ENCODE measurements around the gene CRTAC1.
"Not testable (repeated sequence)": the region's sequence is repeated elsewhere in the genome, so short reads cannot be mapped to it uniquely, and the experiment has no call there.

Gene CRTAC1

DNA sequence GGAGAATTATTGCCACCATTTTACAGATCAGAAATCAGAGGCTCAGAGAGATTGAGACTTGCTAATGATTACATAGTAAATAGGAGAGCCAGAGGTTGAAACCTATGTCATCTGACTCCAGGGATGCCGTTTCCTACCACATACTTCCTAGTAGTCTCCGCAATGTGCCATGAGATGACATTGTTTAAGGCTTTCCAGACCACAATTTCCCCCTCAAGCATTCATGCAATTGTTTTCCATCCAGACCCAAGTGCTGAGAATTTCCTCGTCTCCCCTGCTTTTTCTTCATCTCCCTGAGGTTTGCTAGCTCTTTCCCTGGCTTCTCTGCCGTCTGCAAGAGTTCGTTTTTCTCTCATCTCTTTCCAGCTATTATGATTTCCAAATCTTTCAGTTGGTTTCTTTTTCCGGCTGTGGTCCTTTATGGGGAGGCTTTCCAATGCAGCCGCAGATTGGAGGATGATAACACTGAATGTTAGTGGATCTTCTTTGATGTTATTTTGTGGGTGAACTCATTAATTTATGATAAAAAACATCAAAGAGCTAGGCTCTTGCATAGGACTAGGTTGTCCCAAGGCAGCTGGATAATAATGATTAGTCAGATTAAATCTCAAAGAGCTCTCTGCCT is 187.7 kb downstream of the CRTAC1 start:
- DNase-seq (ENCODE audit: low spot score) = no peak

- DNase-seq (ENCODE audit: low spot score) = not testable (repeated sequence)
Measured at GRCh38 chr10:97842114-97842513, 188.3 kb downstream of the CRTAC1 start.

DNA sequence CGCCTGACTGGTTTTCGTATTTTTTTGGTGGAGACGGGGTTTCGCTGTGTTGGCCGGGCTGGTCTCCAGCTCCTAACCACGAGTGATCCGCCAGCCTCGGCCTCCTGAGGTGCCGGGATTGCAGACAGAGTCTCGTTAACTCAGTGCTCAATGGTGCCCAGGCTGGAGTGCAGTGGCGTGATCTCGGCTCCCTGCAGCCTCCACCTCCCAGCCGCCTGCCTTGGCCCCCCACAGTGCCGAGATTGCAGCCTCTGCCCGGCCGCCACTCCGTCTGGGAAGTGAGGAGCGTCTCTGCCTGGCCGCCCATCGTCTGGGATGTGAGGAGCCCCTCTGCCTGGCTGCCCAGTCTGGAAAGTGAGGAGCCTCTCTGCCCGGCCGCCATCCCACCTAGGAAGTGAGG is 189.3 kb downstream of the CRTAC1 start:
- not testable (repeated sequence) for DNase-seq (ENCODE audit: low spot score)

DNA sequence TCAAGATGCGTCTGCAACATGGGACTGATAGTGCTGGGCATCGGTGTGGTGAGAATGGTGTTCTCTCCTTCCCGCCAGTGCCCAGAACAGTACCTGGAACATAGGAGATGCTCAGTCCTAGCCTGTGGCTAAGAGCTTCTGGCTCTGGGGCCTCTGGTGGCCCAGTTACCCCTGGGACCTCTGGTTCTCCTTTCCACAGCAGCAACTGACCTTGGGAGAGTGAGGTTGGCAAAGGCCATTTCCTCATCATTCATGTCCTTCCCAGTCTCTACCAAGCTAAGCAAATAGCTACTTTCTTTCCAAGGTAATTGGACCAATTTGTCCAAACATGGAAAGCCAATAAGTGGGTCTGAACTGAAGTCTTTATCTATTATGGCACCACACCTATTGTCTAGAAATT is 192.3 kb downstream of the CRTAC1 start:
- DNase-seq (ENCODE audit: low spot score) = no peak

DNA sequence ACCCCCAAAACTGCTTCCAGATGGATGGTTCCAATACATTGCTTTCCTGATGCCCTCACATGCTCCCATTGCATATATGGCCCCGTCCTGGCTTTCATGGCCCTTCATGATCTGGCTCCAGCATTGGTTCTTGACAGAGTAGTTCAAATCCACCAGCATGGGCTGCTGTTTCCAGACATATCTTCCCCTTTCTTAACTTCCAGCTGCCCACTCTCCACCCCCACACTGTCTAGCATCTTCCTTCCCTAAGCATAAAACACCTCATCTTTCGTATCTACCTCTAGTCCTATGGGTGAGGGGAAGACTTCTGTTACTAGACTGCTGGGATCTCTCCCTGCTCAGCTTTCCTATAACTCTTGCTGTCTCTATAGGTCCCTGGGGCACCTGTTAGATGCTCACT is 194.0 kb downstream of the CRTAC1 start:
- DNase-seq (ENCODE audit: low spot score) = no peak

GRCh38 chr10:97831259-97831658 is 199.2 kb downstream of the CRTAC1 start:
- no peak for DNase-seq (ENCODE audit: low spot score)

DNA sequence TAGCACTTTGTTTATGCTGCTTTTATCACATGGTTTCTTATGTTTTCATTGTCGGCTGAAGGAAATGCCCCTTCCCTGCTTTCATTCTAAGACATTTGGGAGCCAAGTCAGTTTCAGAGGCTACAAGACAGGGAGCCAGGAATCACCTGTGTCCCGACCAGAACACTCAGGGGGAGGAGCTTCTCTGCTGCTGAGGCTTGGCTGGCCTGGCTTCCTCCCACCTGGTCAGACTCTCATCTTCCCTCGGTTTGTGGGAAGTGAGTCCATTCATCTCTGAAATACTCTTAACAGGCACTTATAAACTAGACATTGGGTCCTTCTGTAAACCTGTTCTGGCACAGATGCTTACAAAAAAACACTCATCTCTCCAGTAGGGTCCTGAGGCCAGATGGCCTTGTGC is 200.4 kb downstream of the CRTAC1 start:
- DNase-seq (ENCODE audit: low spot score) = no peak

DNA sequence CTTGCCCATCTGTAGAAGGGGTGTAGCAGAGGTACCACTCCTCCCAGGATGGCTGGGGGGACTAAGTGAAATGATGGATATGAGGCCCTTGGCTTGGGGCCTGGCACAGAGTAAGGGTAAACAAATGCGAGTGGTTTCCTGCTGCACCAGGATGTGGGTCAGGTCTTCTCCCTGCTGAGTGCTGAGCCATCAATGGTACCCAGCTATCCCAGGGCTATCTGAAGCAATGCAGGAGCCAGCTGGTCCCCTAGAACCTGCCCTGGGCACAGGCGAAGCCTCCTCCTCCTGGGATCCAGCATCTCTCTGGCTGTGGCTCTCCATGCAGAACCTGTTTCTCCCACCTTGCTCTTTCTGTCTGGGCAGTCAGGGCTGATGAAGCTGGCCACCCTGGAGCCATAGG is 201.7 kb downstream of the CRTAC1 start:
- DNase-seq (ENCODE audit: low spot score) = no peak

DNA sequence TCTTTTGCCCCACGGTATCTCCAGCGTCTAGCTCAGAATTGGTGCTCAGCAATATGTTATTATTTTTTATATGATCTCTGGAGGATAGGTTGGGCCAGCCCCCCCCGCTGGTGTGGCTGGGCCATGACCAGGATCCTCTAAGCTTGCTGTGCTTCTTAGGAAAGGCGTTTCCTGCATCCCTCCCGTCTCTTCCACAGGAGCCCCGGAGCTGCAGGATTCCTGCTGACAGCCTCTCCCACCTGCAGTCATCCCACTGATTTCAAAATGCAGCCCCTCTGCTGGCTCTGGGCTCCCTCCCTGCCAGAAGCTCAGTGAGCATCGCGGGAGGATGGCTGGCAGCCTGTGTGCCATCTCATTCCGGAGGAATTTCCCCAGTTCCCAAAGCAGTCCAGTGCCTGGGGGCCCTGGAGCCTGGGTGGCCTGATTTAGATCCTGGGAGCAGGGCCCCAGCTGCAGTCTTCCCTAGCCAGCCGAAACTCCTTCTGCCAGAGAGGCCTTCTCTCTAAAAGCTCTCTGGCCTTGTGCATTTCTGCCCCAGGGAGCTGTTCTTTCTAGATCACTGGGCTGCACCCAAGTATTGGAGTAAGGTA is 202.6 kb downstream of the CRTAC1 start:
- DNase-seq (ENCODE audit: low spot score) = no peak

DNA sequence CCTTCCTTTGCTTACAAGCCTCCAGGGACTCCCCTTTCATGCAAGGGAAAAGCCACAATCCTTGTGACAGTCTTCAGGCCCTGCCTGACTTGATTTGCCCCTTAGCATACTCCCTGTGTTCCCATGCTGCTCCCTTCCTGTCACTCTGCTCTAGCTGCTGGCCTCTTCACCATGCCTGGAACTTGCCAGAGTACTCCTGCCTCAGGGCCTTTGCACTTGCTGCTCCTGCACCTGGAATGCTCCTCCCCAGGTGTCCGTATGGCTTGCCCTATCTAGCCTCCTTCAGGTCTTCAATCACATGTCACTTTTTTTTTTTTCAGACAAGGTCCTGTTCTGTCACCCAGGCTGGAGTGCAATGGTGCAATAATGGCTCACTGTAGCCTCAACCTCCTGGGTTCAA is 203.5 kb downstream of the CRTAC1 start:
- DNase-seq (ENCODE audit: low spot score) = no peak

- DNase-seq (ENCODE audit: low spot score) = no peak
Measured at GRCh38 chr10:97825020-97825760, 205.2 kb downstream of the CRTAC1 start.

DNA sequence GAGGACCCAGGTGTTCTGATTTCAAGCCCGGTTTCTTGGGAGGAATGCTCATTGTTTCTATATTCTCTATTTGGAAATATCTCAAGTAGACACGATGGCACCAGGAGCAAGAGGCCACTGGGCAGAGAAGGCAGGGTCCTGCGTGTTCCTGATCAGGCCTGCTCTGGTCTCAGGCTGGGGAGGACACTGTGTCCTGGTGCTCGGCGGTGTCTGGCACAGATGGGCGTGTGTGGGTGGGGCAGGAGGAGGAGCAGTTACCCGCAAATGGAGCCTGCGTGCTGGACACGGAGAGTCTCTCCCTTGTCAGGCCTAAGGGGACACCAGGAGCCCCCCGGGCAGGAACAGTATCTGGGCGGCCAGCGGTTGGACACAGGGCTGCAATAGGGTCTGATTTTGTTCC is 206.7 kb downstream of the CRTAC1 start:
- DNase-seq (ENCODE audit: low spot score) = no peak

DNA sequence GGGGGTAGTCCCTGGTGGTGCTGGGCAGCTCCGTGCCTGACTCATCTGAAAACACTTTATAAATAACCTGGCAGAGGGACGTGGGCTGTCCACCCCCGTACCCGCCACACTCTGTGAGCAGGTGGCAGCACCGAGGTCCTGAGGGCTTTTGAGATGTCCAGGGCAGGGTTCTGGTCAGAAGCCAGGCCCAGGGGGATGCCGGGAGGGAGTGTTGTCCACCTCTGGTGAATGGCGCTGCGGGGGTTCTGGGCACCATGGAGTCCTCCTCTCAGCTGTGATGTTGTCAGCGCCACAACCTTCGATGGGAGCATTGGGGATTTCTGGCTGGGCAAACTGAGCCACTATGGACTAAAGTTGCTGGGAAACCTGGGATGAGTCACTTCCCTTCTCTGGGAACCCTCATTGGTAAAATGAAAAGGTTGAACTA is 208.1 kb downstream of the CRTAC1 start:
- DNase-seq (ENCODE audit: low spot score) = no peak

GRCh38 chr10:97821308-97822038 is 208.9 kb downstream of the CRTAC1 start:
- no peak for DNase-seq (ENCODE audit: low spot score)

DNA sequence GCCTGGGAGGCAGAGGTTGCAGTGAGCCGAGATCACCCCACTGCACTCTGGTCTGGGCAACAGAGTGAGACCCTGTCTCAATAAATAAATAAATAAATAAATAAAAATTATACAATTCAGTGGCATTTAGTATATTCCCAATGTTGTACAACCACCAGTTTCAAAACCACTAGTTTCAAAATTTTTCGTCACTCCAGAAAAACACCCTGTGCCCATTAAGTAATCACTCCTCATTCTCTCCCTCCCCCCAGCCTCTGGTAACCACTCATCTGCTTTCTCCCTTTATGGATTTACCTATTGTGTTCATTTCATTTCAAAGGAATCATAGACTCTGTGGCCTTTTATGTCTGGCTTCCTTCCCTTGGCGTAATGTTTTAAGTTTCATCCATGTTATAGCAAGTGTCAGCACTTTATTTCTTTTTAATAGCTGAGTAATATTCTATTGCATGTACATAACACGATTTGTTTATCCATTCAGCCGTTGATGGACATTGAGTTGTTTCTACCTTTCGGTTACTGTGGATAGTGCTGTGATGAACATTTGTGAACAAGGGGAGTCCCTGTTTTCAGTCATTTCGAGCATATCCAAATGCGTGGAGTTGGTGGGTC is 210.2 kb downstream of the CRTAC1 start:
- no peak for DNase-seq (ENCODE audit: low spot score)

DNA sequence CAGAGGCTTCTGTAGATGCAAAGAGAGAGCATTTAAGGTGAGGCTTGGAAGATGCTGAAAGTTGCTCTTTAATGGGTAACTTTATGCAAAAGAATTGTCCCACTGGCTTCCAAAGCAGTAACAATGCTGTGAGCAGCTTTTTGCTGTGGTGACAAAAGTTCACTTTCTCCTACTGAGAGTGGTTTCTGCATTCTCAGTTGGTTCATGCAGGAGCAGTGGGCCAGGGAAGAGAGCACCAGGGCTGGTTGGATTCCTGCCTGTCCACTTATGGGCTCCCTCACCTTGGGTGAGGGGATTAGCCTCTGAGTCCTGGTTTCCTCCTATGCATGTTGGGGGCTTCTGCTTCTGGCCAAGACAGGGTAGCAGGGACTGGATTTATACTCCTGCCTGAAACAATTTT is 211.8 kb downstream of the CRTAC1 start:
- no peak for DNase-seq (ENCODE audit: low spot score)

- no peak for DNase-seq (ENCODE audit: low spot score)
Measured at GRCh38 chr10:97816609-97817008, 213.8 kb downstream of the CRTAC1 start.

All from hepatic stellate cell (primary cell).